ENCODE measurements around the gene CDC73. TPM values are rescaled to one million over a fixed set of nuclear protein-coding genes. Genes with fewer than 3 reads are reported as not detected.

CDC73 gene
- total and polyA plus RNA-seq, 2 of the 13 experiments (the other 11 are each of a cell fraction or from before 2014, with no cell fraction given), result 20.2 to 26.3 TPM

- TF ChIP-seq SPEN (CRISPR knock-in tag; IDR thresholded peaks at IDR 0.05; ENCODE audit: low read depth), result no peak
- no peak for TF ChIP-seq SNAPC2 (CRISPR knock-in tag; IDR thresholded peaks at IDR 0.05)
- TF ChIP-seq ISX (CRISPR knock-in tag; conservative IDR thresholded peaks at IDR 0.05), result no peak
- no peak for TF ChIP-seq ZNF839 (CRISPR knock-in tag; IDR thresholded peaks at IDR 0.05; ENCODE audit: borderline replicate concordance)
- TF ChIP-seq ZNF225 (CRISPR knock-in tag; IDR thresholded peaks at IDR 0.05), result no peak
- TF ChIP-seq ZNF530 (CRISPR knock-in tag; IDR thresholded peaks at IDR 0.05; ENCODE audit: low read depth), result no peak
- TF ChIP-seq ZBTB46 (CRISPR knock-in tag; IDR thresholded peaks at IDR 0.05; ENCODE audit: borderline replicate concordance), result no peak
- no peak for TF ChIP-seq RERE (CRISPR knock-in tag; IDR thresholded peaks at IDR 0.05; ENCODE audit: low read depth)
- no peak for TF ChIP-seq ZNF138 (CRISPR knock-in tag; IDR thresholded peaks at IDR 0.05; ENCODE audit: low read depth)
- no peak for TF ChIP-seq SMC3 (IDR thresholded peaks at IDR 0.05; ENCODE audit: low read length)
- TF ChIP-seq STAT5B (CRISPR knock-in tag; IDR thresholded peaks at IDR 0.05), result no peak
- TF ChIP-seq ARNT (IDR thresholded peaks at IDR 0.05), result no peak
- TF ChIP-seq POLR2G (IDR thresholded peaks at IDR 0.05; ENCODE audit: low read depth, low read length), result no peak
- no peak for TF ChIP-seq SP5 (CRISPR knock-in tag; IDR thresholded peaks at IDR 0.05; ENCODE audit: borderline replicate concordance, low read depth)
- no peak overlapping the region for H2AFZ ChIP-seq (ENCODE audit: low read length)
- in situ Hi-C loops (cut with HindIII; ENCODE audit: extremely low pct_ligation_motif_present, low pct_unique_long_range_greater_than_20kb) (no loop called here), intact Hi-C loops (cut with micrococcal nuclease; ENCODE audit: unreplicated experiment) (loop anchor here (10.0 kb wide), 1 partner anchor 160 kb away; no protein-coding TSS in a partner anchor)
- no TSS peak for BruUV-seq (replicated peaks)
- peaks cover 29% of the 10 kb centered on the region for H3K79me2 ChIP-seq (ENCODE audit: insufficient read depth, low read length)
- 93% methylated on average over 2 of the region's 2 CpGs for WGBS (ENCODE audit: low lambda C conversion rate)
- FAIRE-seq (no peak), DNase-seq (ENCODE audit: low spot score) (no peak), ATAC-seq (no peak)
- ChIA-PET POLR2A (no interaction called here), CTCF (ENCODE audit: low intra/inter-chr PET ratio, low total read pairs) (no interaction called here)
- no peak overlapping the region for H3K9ac ChIP-seq (ENCODE audit: insufficient read depth, low read depth, low read length)
- no peaks in the 10 kb centered on the region for H3K9me3 ChIP-seq (ENCODE audit: low read length)
- 0 out of 2 replicates have a peak, but pooled peaks cover 4% of the 10 kb centered on the region for H4K20me1 ChIP-seq (ENCODE audit: insufficient read depth, low read length)
- H3K27me3 ChIP-seq (ENCODE audit: control insufficient read depth in 1 of 2, insufficient read depth in 2 of 2, low read length in 2 of 2), result no peaks in the 10 kb centered on the region
- no peak overlapping the region for H3K4me3 ChIP-seq (replicated peaks in 1 of 3; ENCODE audit: insufficient read depth in 1 of 3, low read depth in 2 of 3, low read length in 3 of 3)
- H3K27ac ChIP-seq (ENCODE audit: extremely low read length, insufficient read depth, low read length), result no peak overlapping the region
- no peaks in the 10 kb centered on the region for H3K36me3 ChIP-seq (replicated peaks in 1 of 2; ENCODE audit: control insufficient read depth in 1 of 2, insufficient read depth in 2 of 2, low read length in 2 of 2)
- H3K4me2 ChIP-seq (ENCODE audit: low read depth, low read length), result no peak overlapping the region
- peaks cover 33% of the 10 kb centered on the region for H3K4me1 ChIP-seq (ENCODE audit: insufficient read depth, low read length)
These were observed 63.4 kb downstream of the CDC73 start for GRCh38 chr1:193185211-193185610.

Data from HepG2 (cell line).